ENCODE data around the gene CT45A5.
"Not testable (repeated sequence)": the region's sequence is repeated elsewhere in the genome, so short reads cannot be mapped to it uniquely, and the experiment has no call there.

- not testable (repeated sequence) for TF ChIP-seq CTCF, POLR2AphosphoS5 (IDR thresholded peaks at IDR 0.05)
Observed at GRCh38 chrX:135819912-135820311, 34.6 kb upstream of the CT45A5 start, which contains the start of gene CT45A2.

Data from suprapubic skin (tissue), 3 donors.